Activated CD4-positive, alpha-beta T cell treated with anti-CD3 and anti-CD28 coated beads, Interleukin-2, amount 50 U/mL, for 16 hours (primary cell): ENCODE results near the gene MRPL34.
"Not testable (repeated sequence)": the region's sequence is repeated elsewhere in the genome, so short reads cannot be mapped to it uniquely, and the experiment has no call there.

Experiments used
- DNase-seq: peaks from one replicate; pipeline ENCODE4 v3.0.0-alpha.2; 2020

MRPL34 gene

GRCh38 chr19:17305517-17306284, at the start of gene MRPL34:
TSS of gene MRPL34 (plus strand) at chr19:17305872. CDS start at chr19:17305893, 21 bp downstream.
- DNase-seq: peak; percentile 99

- no peak for DNase-seq
Observed at GRCh38 chr19:17256130-17256529, 49.5 kb upstream of the MRPL34 start.

GRCh38 chr19:17259118-17259780, 46.4 kb upstream of the MRPL34 start:
- DNase-seq: no peak

GRCh38 chr19:17259934-17260333, 45.7 kb upstream of the MRPL34 start:
- no peak for DNase-seq

GRCh38 chr19:17260842-17261325, 44.8 kb upstream of the MRPL34 start:
- DNase-seq: peak; percentile 92

GRCh38 chr19:17262557-17262956, 43.1 kb upstream of the MRPL34 start:
- DNase-seq: no peak

GRCh38 chr19:17263712-17264640, 41.7 kb upstream of the MRPL34 start:
- DNase-seq: no peak

GRCh38 chr19:17264641-17264979, 41.1 kb upstream of the MRPL34 start, which contains the start of gene USHBP1:
TSS of gene USHBP1 (minus strand) at chr19:17264745. CDS start at chr19:17264299, 446 bp downstream.
- no peak for DNase-seq

GRCh38 chr19:17266026-17266425, 39.6 kb upstream of the MRPL34 start:
- DNase-seq: no peak

- no peak for DNase-seq
Observed at GRCh38 chr19:17266589-17266974, 39.1 kb upstream of the MRPL34 start.

- DNase-seq: peak; percentile 99
Observed at GRCh38 chr19:17266975-17267788, 38.5 kb upstream of the MRPL34 start, which contains the start of gene BABAM1. TSS of gene BABAM1 (plus strand) at chr19:17267443. CDS start at chr19:17268807, 1,364 bp downstream.

GRCh38 chr19:17268754-17269153, 36.9 kb upstream of the MRPL34 start:
- no peak for DNase-seq

- not testable (repeated sequence) for DNase-seq
Observed at GRCh38 chr19:17274892-17275291, 30.8 kb upstream of the MRPL34 start.

- no peak for DNase-seq
Observed at GRCh38 chr19:17275441-17276175, 30.1 kb upstream of the MRPL34 start.

- DNase-seq: no peak
Observed at GRCh38 chr19:17279436-17279835, 26.2 kb upstream of the MRPL34 start.

- peak; percentile 41 for DNase-seq
Observed at GRCh38 chr19:17281391-17282304, 24.0 kb upstream of the MRPL34 start, which contains the start of gene ANKLE1. TSS of gene ANKLE1 (plus strand) at chr19:17281901. CDS start at chr19:17281921, 20 bp downstream.

- DNase-seq: peak; percentile 84
Observed at GRCh38 chr19:17282488-17283125, 23.1 kb upstream of the MRPL34 start.

- DNase-seq: no peak
Observed at GRCh38 chr19:17283504-17283996, 22.1 kb upstream of the MRPL34 start.

GRCh38 chr19:17285415-17286135, 20.1 kb upstream of the MRPL34 start:
- no peak for DNase-seq
